ENCODE data around the gene KLHL22.
"Not testable (repeated sequence)": the region's sequence is repeated elsewhere in the genome, so short reads cannot be mapped to it uniquely, and the experiment has no call there.

Gene KLHL22

GRCh38 chr22:20494978-20495860 lies at the start of gene KLHL22:
TSS of gene KLHL22 (minus strand) at chr22:20495795. CDS start at chr22:20489211, 6,584 bp downstream.
- DNase-seq = no peak

- not testable (repeated sequence) for DNase-seq
These were observed 49.7 kb upstream of the KLHL22 start for GRCh38 chr22:20545318-20545634.

DNA sequence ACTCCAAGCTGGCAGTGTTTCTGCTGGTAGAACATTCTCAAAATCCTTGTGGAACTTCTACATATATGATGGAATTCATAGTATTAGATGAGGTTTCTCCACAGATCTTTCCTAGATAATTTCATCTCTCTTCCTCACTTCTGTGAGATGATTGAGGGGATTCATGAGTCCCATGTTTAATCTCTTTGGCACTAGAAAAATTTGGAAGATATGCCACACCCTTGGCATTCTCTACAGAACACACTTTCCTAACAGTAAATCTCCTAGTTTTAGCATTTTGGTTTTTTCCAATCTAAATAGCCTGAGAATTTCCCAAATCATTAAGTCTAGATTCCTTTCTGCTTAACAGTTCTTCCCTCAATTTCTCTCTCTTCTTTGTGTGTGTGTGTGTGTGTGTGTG lies 47.1 kb upstream of the KLHL22 start:
- DNase-seq = no peak

DNA sequence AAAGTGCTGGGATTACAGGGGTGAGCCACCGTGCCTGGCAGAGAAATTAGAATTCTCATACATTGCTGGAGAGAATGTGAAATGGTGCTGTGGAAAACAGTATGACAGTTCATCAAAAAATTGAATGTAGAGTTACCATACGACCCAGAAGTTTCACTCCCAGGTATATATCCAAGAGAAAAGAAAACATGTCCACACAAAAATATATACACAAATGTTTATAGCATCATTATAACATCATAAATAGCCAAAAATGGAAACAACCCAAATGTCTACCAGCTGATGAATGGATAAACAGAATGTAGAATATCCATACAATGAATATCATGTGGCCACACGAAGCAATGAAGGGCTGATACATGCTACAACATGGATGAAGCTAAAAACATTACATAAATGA lies 46.5 kb upstream of the KLHL22 start:
- no peak for DNase-seq

DNA sequence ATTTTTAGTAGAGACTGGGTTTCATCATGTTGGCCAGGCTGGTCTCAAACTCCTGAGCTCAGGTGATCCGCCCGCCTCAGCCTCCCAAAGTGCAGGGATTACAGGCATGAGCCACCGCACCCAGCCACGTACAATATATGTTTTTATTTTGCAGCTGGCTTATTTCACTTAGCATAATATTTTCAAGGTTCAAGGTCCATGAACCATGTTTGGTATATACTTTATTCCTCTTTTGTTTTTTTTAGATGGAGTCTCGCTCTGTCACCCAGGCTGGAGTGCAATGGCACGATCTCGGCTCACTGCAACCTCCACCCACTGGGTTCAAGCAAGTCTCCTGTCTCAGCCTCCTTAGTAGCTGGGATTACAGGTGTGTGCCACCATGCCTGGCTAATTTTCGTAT lies 43.3 kb upstream of the KLHL22 start:
- not testable (repeated sequence) for DNase-seq

DNA sequence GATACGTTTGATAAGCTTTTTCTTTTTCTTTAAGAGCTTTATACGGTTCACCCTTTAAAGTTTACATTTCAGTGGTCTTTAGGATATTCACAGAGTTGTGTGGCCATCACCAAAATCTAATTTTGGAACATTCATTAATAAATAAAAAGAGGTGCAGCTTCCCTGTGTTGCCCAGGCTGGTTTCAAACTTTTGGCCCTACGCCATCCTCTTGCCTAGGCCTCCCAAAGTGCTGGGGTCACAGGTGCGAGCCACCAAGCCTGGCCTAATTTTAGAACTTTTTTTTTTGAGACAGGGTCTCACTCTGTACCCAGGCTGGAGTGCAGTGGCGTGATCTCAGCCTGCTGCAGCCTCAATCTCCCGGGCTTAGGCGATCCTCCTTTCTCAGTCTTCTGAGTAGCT lies 42.4 kb upstream of the KLHL22 start:
- DNase-seq = no peak

DNA sequence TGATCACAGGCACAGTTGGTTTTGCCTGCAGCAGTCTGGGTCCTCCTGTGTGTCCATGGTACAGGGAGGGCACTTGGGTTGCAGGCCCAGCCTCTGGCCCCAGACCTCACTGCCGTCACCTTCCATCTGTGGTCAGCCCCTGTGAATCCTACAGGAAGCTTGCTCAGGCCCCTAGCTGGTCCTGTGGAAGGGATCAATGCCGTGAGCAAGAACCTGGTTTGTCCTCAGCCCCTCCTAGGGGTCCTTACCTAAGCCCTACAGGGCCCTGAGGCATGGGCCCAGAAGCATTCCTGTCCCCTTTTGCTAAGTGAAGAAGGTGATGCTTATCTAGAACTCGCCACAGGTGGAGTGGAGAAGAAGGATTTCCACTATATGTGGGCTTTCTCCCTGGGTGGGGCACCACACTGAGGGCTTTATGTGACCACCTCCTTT lies 41.7 kb upstream of the KLHL22 start:
- DNase-seq = no peak

DNA sequence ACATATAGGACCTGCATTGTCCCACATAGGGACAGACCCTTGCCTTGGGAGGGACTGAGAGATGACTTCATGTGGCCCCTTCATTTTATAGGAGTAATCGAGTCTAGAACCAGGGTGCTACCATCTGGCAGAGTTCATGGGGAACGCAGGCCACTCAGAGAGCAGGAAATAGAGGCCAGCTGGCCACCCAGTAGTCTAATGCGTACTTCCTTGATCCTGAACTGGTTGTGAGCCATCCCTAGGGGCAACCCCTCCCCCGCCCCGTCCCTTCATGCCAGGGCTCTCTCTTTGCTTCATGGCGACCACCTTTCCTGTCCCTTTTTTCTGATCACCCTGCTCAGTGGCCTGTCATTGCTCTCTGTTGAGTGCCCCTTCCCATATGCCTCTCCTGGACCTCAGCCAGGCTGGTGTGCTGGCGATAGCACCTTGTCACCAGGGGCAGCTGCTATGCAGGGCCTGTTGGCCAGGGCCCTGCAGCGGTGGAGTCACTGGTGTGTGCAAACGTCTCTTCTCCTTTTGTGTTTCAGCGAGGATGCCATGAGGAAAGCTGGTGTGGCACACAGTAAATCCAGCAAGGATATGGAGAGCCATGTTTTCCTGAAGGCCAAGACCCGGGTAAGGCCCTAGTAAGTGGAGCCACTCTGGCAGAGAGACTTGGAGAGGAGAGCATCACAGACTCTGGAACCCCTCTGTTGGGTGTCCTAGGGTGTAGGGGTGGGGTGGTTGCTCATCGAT lies 41.2 kb upstream of the KLHL22 start:
- DNase-seq = no peak

DNA sequence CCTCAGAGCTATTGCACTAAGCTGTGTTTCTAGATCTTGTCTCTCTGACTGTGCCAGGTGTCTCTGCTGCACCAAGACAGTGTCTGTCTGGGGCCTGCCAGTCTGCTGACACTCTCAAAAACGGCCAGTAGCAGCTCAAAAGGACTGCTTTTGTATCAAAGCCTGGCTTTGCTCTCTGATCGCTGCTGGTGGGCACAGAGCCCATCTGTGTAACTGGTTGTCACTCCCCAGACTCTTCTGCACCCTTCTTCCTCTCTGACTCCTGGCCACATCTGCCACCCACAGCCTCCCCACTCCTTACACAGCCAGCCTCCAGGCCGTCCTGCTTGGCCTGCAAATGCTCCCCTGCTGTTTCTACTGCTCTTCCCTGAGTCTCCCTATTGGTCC lies 38.3 kb upstream of the KLHL22 start:
- DNase-seq = no peak

DNA sequence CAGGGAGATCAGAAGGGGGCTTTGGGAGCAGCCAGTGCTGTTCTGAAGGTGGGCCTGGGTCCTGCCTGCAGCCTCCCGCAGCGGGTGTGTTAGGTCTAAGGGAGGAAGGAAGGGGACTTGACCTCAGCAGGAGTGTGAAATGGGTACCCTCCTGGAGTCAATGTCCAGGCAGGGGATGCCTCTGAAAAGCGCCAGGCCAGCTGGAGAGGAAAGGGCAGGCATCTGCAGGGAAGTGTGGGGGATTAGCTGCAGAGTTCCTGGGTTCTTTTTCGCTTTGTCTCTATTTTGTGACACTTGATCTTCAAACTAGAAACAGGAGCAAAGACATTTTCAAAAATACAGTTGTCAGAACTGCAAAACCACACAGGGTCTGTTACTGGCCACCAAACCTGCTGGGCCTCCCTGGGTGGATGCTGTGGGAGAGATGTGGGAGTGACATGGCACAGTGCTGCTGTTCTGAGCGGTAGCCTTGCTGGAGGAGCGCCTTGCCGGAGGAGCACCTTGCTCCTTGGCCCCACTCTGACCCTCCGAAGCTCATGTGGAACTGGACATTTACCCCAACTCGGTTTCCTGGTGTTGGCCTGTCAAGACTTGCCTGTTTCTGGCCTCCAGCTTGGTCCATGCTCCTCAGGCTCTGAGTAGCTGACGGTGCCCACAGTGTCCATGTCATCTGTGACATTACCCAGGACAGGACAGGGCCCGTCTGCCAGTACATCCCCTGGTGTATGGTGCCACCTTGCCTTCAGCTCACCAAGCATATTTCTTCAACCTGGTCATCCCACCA lies 37.7 kb upstream of the KLHL22 start:
- no peak for DNase-seq

DNA sequence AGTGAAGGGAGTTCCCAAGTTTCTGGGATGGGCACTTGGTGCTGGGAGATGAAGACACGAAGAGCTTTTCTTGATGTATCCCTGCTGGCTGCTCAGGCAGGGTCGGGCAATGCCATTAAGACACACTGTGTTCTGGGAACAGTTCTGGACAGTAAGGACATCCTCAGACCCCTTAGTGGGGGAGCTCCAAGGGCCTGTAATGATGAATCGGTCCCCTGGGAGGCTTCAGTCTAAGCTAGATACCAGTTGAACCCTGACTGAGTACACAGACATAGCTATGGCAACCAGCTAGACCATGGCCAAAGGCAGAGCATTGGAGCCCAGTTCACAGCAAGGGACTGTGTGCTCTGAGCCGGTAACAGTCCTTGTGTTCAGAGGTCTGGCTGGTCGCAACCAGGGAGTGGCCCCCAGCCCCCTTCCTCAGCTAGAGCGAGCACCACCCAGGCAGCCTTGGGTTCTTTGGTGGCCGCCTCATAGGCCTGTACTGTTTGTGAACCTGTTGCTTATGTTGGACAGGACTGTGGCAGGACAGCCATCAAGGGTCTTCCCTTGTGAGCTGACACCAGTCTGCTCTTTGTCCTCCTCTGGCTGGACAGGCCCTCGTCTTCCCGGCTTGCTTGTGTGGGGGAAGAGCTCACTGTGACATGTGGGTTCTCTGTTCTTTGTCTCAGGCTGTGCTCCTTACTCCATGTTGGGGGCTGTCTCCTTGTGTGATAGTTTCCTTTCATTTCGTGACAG lies 36.8 kb upstream of the KLHL22 start:
- no peak for DNase-seq

DNA sequence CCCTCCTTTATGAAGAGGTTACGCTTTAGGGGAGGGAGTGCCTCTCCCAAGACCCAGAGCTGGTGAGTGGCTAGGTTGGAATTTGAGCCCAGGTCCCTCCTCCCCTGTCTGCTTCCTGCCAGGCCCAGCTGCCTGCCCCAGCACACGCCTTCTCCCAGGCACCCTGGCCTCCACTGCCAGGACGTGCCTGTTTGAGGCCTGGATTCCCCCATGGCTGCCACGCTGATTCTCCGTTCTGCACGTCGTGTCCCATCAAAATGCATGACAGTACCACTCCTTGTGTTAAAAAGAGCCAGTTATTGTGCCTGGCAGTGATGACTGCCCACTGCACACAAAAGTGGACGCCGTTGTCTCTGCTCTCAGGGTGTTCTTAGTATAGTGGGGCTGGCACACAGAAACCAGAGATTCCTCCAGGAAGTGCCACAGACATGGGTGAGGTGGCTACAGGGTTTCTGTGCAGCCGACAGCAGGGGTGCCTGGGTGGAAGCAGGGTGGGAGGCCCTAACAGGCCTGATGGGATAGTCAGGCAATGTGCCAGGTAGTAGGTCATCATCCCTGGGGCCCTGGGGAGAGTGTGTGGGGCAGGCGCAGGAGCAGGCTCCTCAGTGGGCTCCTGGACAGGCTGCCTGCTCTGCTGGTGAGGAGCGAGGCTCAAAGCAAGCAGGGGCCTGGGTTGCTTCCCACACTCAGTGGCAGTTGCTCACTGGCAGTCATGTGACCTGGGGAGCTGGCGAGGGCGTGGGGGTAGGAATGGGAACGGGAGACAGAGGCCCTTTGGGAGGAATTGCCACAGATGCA lies 36.0 kb upstream of the KLHL22 start:
- no peak for DNase-seq

DNA sequence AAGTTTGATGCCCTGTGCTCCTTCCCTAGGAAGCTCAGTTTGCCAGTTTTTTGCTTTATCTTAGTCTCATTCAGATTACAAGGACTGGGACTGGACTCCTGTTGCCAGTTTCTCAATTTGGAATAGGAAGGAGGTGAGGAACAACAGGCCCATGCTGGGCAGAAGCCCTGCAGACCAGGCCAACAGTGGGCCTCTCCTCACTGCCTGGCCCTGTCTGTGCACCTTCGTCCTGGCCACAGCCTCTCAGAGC lies 35.5 kb upstream of the KLHL22 start:
- DNase-seq = no peak

DNA sequence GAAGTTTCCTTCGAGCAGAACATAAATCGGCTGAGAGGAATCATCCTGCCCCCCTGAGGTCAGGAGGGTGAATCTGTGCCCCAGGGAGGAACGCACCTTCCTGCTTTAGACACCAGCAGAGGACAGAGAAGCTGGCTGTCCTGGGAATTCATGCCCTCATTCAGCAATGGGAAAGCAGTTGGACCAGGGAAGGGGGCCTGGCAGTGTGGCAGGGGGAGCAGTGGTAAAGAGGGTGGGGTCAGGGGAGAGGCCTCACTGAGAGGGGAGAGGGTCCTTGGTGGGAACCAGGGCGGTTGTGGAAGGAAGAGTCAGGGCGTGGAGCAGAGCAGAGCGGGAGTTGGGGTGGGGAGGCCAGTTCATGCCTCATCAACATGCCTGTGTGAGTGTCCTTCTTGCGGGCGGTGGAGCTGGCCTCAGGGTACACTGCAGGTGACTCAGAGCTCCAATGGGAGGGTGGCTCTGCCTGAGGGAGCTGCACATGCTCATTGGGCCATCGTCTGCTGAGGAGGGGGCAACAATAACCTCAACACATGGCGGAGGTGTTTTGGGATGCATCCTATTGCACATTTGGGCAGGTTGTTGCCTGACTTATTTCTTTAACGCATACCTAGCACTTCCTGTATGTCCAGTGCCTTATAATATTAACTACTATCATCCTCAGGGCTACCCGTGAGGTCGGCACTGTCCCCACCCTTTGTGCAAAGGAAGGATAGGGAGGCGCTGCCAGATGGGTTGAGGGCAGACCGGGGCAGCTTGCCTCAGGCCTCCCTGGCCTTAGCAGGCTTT lies 35.0 kb upstream of the KLHL22 start:
- no peak for DNase-seq

GRCh38 chr22:20528405-20528978 lies 32.9 kb upstream of the KLHL22 start:
- no peak for DNase-seq

GRCh38 chr22:20526628-20527355 lies 31.2 kb upstream of the KLHL22 start:
- no peak for DNase-seq

- no peak for DNase-seq
These were observed 30.7 kb upstream of the KLHL22 start for GRCh38 chr22:20526305-20526627.

GRCh38 chr22:20525048-20525447 lies 29.5 kb upstream of the KLHL22 start:
- DNase-seq = no peak

GRCh38 chr22:20524004-20524481 lies 28.4 kb upstream of the KLHL22 start:
- no peak for DNase-seq

Measured in GF-D8 (cell line).